Neural cell (in vitro differentiated cells): ENCODE results near the gene GPR152. TPM values are rescaled to one million over a fixed set of nuclear protein-coding genes. Genes with fewer than 3 reads are reported as not detected.
A peak's percentile ranks its signal among the peaks of the same experiment; 100 is the strongest.
"Not testable (repeated sequence)": the region's sequence is repeated elsewhere in the genome, so short reads cannot be mapped to it uniquely, and the experiment has no call there.

Source experiments
- H2AFZ ChIP-seq: fragments of 200-600, 300-800 bp; sonication (generic), shearing (Covaris generic); 2 replicates; pipeline ENCODE4 v1.6.0; 2014; ENCODE audit warnings: low read depth, mild to moderate bottlenecking, antibody characterized with exemption, low read length, moderate library complexity
- H3F3A ChIP-seq: fragments of 200-600 bp; shearing (Covaris generic); 2 replicates; pipeline ENCODE4 v1.6.1; 2016; ENCODE audit warnings: mild to moderate bottlenecking, moderate library complexity, mixed read lengths, antibody characterized with exemption, low read length; ENCODE audit not compliant: insufficient read depth, poor library complexity, severe bottlenecking
- H3K27ac ChIP-seq: fragments of 200-600, 300-800 bp; sonication (generic), shearing (Covaris generic); 2 replicates; pipeline ENCODE4 v1.5.1; 2014; ENCODE audit warnings: mild to moderate bottlenecking, low read length, moderate library complexity
- H3K27me3 ChIP-seq: fragments of 300-800, 200-600 bp; sonication (generic), shearing (Covaris generic); 2 replicates; pipeline ENCODE4 v1.6.0; 2014; ENCODE audit warnings: mild to moderate bottlenecking, low read depth, low read length, moderate library complexity; ENCODE audit not compliant: insufficient read depth
- H3K36me3 ChIP-seq: fragments of 300-800, 200-600 bp; sonication (generic), shearing (Covaris generic); 2 replicates; pipeline ENCODE4 v1.5.1; 2014; ENCODE audit warnings: mild to moderate bottlenecking, antibody characterized with exemption, low read length, moderate library complexity; ENCODE audit not compliant: insufficient read depth
- H3K4me2 ChIP-seq: fragments of 300-800, 200-600 bp; sonication (generic), shearing (Covaris generic); 2 replicates; pipeline ENCODE4 v1.6.0; 2014; ENCODE audit warnings: mild to moderate bottlenecking, low read length
- H3K4me3 ChIP-seq: fragments of 300-800, 200-600 bp; sonication (generic), shearing (Covaris generic); 2 replicates; pipeline ENCODE4 v1.5.1; 2014; ENCODE audit warnings: mild to moderate bottlenecking, low read length, moderate library complexity
- H3K79me2 ChIP-seq: fragments of 200-600 bp; shearing (Covaris generic); replicated peaks from 2 replicates; pipeline ENCODE4 v1.6.0; 2014; ENCODE audit warnings: mild to moderate bottlenecking, low read length, moderate library complexity; ENCODE audit not compliant: insufficient read depth
- H3K9ac ChIP-seq: fragments of 300-800, 200-600 bp; sonication (generic), shearing (Covaris generic); 2 replicates; pipeline ENCODE4 v1.6.1; 2016; ENCODE audit warnings: mild to moderate bottlenecking, low read length, mixed read lengths
- H3K9me2 ChIP-seq: fragments of 200-600 bp; shearing (Covaris generic); 2 replicates; pipeline ENCODE4 v1.6.1; 2016; ENCODE audit warnings: mild to moderate bottlenecking, low read length, mixed read lengths; ENCODE audit not compliant: insufficient read depth
- H3K9me3 ChIP-seq: fragments of 200-600, 300-800 bp; sonication (generic), shearing (Covaris generic); 2 replicates; pipeline ENCODE4 v1.6.1; 2016; ENCODE audit warnings: mild to moderate bottlenecking, mixed run types, low read length, moderate library complexity, mixed read lengths
- H4K20me1 ChIP-seq: fragments of 200-600 bp; shearing (Covaris generic); 2 replicates; pipeline ENCODE4 v1.6.1; 2016; ENCODE audit warnings: mild to moderate bottlenecking, mixed run types; ENCODE audit not compliant: insufficient read depth
- EP300 ChIP-seq: fragments of 450-650 bp; conservative IDR thresholded peaks from 2 replicates; pipeline ENCODE4 v1.6.1; 2014; ENCODE audit warnings: antibody characterized with exemption, mild to moderate bottlenecking, moderate library complexity; ENCODE audit not compliant: poor library complexity, severe bottlenecking
- EZH2 ChIP-seq: fragments of 200-600, 300-800 bp; shearing (Covaris generic), sonication (generic); IDR thresholded peaks from 2 replicates; pipeline ENCODE4 v1.6.1; 2014; ENCODE audit warnings: antibody characterized with exemption, low read length, borderline replicate concordance, mild to moderate bottlenecking; ENCODE audit not compliant: insufficient read depth, poor library complexity, severe bottlenecking
- MXI1 ChIP-seq: fragments of 450-650 bp; conservative IDR thresholded peaks from 2 replicates; pipeline ENCODE4 v1.6.1; 2014; ENCODE audit warnings: antibody characterized with exemption, mild to moderate bottlenecking; ENCODE audit not compliant: poor library complexity, severe bottlenecking
- POLR2AphosphoS5 ChIP-seq: IDR thresholded peaks from 2 replicates; pipeline ENCODE4 v1.6.1; 2012
- RAD21 ChIP-seq: fragments of 450-650 bp; conservative IDR thresholded peaks from 2 replicates; pipeline ENCODE4 v1.6.1; 2014; ENCODE audit warnings: antibody characterized with exemption, mild to moderate bottlenecking, moderate library complexity
- SMC3 ChIP-seq: fragments of 450-650 bp; conservative IDR thresholded peaks from 2 replicates; pipeline ENCODE4 v1.6.1; 2014; ENCODE audit warnings: antibody characterized with exemption, mild to moderate bottlenecking, moderate library complexity; ENCODE audit not compliant: poor library complexity
- TAF1 ChIP-seq: IDR thresholded peaks from 2 replicates; pipeline ENCODE4 v1.6.1; 2012; ENCODE audit warnings: low read depth
- polyA plus RNA-seq: library from polyadenylated mRNA; depleted of rRNA; stranded (reverse); fragments of >200 nt; gene quantifications from 2 replicates; pipeline ENCODE4 v1.2.3, GENCODE V29; 2014
- TF ChIP-seq, protein P1 (sequence below): fragments of 450-650 bp; IDR thresholded peaks from 2 replicates; pipeline ENCODE4 v1.5.1; 2014; ENCODE audit warnings: antibody characterized with exemption, mild to moderate bottlenecking, moderate library complexity; ENCODE audit not compliant: poor library complexity, severe bottlenecking
- TF ChIP-seq, protein P2 (sequence below): IDR thresholded peaks from 2 replicates; pipeline ENCODE4 v1.6.1; 2012; ENCODE audit warnings: borderline replicate concordance

Gene GPR152
- polyA plus RNA-seq, 1 donor from 2014 or later, result not detected

DNA sequence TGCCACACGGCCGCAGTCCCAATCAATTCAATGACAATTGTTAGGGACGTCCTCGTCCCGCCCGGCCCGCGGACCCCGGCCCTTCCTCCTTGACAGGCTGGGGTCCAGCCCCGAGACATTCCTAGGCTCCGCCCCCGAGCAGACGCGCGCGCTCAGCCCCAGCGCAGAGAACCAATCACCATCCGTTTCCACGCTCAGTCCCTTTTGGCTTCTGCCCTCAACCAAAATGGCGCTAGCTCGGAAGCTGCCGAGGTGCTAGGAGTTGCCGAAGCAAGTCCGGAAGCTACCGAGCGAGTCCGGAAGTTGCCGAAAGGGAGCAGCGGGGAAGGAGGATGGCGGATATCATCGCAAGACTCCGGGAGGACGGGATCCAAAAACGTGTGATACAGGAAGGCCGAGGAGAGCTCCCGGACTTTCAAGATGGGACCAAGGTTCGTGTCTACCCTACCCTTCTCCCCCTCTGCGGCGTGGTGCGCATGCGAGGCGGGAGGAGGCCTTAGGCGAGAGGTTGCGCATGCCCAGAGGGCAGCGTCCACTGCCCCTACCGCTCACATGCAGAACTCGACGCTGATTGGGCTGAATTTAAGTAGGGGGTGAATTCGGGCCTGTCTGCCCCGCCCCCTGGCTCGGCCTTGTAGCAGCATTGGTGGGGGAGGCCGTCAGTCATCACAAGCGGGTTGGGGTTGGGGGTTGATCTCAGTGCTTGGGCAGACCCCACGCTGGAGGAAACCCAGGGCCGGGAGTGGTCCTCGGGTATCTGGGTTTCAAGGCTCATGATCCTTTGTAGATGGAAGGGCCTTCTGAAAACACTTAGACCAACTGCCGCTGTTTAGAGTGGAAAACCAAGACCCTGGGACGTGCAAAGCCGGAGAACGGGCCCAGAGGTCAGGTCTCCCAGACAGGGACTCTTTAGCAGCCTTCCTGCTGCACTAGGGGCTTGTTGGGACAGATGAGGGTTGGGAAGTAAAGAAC, 30.6 kb upstream of the GPR152 start, which contains the start of gene AIP:
Gene AIP, plus strand, starts transcription at position 200 of the 972 bp plus-strand sequence. Its CDS starts 133 bp downstream, at position 333.
- H3K27ac ChIP-seq, result peak within 1 kb of the TSS; percentile 90
- H4K20me1 ChIP-seq, result no peaks in the 10 kb centered on the region
- no peaks in the 10 kb centered on the region for H3K36me3 ChIP-seq
- peak within 1 kb of the TSS; percentile 80 for H3K9ac ChIP-seq
- peak within 1 kb of the TSS; percentile 71 for H2AFZ ChIP-seq
- H3K27me3 ChIP-seq, result no peaks in the 10 kb centered on the region
- no peaks in the 10 kb centered on the region for H3K9me3 ChIP-seq
- TF ChIP-seq EZH2 (no peak), SMC3 (peak; percentile 37), POLR2AphosphoS5 (peak; percentile 80), MXI1 (peak; percentile 70), EP300 (peak; percentile 48), TAF1 (peak; percentile 82), RAD21 (no peak)
- TF ChIP-seq, protein P1, sequence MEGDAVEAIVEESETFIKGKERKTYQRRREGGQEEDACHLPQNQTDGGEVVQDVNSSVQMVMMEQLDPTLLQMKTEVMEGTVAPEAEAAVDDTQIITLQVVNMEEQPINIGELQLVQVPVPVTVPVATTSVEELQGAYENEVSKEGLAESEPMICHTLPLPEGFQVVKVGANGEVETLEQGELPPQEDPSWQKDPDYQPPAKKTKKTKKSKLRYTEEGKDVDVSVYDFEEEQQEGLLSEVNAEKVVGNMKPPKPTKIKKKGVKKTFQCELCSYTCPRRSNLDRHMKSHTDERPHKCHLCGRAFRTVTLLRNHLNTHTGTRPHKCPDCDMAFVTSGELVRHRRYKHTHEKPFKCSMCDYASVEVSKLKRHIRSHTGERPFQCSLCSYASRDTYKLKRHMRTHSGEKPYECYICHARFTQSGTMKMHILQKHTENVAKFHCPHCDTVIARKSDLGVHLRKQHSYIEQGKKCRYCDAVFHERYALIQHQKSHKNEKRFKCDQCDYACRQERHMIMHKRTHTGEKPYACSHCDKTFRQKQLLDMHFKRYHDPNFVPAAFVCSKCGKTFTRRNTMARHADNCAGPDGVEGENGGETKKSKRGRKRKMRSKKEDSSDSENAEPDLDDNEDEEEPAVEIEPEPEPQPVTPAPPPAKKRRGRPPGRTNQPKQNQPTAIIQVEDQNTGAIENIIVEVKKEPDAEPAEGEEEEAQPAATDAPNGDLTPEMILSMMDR, result peak; percentile 66
- TF ChIP-seq, protein P2, sequence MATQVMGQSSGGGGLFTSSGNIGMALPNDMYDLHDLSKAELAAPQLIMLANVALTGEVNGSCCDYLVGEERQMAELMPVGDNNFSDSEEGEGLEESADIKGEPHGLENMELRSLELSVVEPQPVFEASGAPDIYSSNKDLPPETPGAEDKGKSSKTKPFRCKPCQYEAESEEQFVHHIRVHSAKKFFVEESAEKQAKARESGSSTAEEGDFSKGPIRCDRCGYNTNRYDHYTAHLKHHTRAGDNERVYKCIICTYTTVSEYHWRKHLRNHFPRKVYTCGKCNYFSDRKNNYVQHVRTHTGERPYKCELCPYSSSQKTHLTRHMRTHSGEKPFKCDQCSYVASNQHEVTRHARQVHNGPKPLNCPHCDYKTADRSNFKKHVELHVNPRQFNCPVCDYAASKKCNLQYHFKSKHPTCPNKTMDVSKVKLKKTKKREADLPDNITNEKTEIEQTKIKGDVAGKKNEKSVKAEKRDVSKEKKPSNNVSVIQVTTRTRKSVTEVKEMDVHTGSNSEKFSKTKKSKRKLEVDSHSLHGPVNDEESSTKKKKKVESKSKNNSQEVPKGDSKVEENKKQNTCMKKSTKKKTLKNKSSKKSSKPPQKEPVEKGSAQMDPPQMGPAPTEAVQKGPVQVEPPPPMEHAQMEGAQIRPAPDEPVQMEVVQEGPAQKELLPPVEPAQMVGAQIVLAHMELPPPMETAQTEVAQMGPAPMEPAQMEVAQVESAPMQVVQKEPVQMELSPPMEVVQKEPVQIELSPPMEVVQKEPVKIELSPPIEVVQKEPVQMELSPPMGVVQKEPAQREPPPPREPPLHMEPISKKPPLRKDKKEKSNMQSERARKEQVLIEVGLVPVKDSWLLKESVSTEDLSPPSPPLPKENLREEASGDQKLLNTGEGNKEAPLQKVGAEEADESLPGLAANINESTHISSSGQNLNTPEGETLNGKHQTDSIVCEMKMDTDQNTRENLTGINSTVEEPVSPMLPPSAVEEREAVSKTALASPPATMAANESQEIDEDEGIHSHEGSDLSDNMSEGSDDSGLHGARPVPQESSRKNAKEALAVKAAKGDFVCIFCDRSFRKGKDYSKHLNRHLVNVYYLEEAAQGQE, result peak; percentile 90
- H3F3A ChIP-seq, result no peaks in the 10 kb centered on the region
- H3K4me3 ChIP-seq, result peak within 1 kb of the TSS; percentile 73
- peaks cover 4% of the 10 kb centered on the region for H3K79me2 ChIP-seq
- H3K9me2 ChIP-seq, result no peaks in the 10 kb centered on the region
- H3K4me2 ChIP-seq, result peak within 1 kb of the TSS; percentile 64

DNA sequence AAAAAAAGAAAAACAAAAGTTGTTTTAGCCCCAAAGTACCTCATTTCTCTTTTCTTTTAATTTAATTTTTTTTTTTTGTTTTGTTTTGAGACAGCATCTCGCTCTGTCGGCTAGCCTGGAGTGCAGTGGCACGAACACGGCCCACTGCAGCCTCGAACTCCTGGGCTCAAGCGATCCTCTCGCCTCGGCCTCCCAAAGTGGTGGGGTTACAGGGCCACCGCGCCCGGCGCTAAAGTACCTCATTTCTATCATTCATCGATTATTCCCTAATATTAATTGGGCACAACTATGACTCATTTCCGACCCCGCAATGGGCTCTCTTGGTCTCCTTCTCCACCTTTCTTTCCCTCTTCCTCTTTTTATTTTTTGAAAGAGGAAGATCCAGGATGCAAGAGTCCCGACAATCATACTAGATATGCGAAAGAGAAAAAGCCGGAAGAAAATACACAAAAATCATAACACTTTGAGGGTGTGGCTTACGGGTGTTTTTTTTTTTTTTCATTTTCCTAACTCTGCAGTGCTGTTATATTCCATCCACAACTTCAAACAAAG, 29.8 kb upstream of the GPR152 start:
- Histone ChIP-seq H3K36me3 (no peaks in the 10 kb centered on the region), H3K27me3 (no peaks in the 10 kb centered on the region), H4K20me1 (no peaks in the 10 kb centered on the region), H3K9me3 (no peaks in the 10 kb centered on the region), H3K4me2 (peak overlapping the region; percentile 64), H3K4me3 (peak overlapping the region; percentile 73), H3K27ac (peak overlapping the region; percentile 90), H2AFZ (peak overlapping the region; percentile 71), H3K9ac (peak overlapping the region; percentile 80), H3F3A (no peaks in the 10 kb centered on the region), H3K9me2 (no peaks in the 10 kb centered on the region), H3K79me2 (peaks cover 4% of the 10 kb centered on the region)
- TF ChIP-seq, protein P2, result no peak
- no peak for TF ChIP-seq RAD21

DNA sequence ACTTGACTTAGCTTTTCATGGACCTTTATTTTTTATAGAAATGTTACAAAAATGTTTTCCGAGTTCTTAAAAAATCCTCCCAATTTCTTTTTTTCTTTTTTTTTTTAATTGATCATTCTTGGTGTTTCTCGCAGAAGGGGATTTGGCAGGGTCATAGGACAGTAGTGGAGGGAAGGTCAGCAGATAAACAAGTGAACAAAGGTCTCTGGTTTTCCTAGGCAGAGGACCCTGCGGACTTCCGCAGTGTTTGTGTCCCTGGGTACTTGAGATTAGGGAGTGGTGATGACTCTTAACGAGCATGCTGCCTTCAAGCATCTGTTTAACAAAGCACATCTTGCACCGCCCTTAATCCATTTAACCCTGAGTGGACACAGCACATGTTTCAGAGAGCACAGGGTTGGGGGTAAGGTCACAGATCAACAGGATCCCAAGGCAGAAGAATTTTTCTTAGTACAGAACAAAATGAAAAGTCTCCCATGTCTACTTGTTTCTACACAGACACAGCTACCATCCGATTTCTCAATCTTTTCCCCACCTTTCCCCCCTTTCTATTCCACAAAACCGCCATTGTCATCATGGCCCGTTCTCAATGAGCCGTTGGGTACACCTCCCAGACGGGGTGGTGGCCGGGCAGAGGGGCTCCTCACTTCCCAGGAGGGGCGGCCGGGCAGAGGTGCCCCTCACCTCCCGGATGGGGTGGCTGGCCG, 25.0 kb upstream of the GPR152 start:
- H3K9me3 ChIP-seq, H3K27me3 ChIP-seq, H3K4me2 ChIP-seq: not testable (repeated sequence)

More for the DNA sequence above, 25.0 kb upstream of the GPR152 start:
- not testable (repeated sequence) for H3K9ac ChIP-seq, H2AFZ ChIP-seq, H3K79me2 ChIP-seq, H3K9me2 ChIP-seq, H4K20me1 ChIP-seq, H3K4me3 ChIP-seq, H3K27ac ChIP-seq, H3F3A ChIP-seq, H3K36me3 ChIP-seq
